Fibroblast of mammary gland (primary cell): ENCODE results near the gene RAB40C.

Experiments used
- DNase-seq: peaks from one replicate; pipeline ENCODE4 v3.0.0-alpha.2; 2010; ENCODE audit warnings: low read depth
- H3K4me3 ChIP-seq: 2 replicates; pipeline ENCODE4 v1.5.1; 2011; ENCODE audit warnings: low read depth, mild to moderate bottlenecking, low read length, moderate library complexity; ENCODE audit not compliant: control insufficient read depth
- TF ChIP-seq, protein P1 (sequence below): conservative IDR thresholded peaks from 2 replicates; pipeline ENCODE4 v1.5.1; 2011; ENCODE audit warnings: low read depth, low read length, inconsistent platforms; ENCODE audit not compliant: control insufficient read depth, insufficient read depth

RAB40C gene

DNA sequence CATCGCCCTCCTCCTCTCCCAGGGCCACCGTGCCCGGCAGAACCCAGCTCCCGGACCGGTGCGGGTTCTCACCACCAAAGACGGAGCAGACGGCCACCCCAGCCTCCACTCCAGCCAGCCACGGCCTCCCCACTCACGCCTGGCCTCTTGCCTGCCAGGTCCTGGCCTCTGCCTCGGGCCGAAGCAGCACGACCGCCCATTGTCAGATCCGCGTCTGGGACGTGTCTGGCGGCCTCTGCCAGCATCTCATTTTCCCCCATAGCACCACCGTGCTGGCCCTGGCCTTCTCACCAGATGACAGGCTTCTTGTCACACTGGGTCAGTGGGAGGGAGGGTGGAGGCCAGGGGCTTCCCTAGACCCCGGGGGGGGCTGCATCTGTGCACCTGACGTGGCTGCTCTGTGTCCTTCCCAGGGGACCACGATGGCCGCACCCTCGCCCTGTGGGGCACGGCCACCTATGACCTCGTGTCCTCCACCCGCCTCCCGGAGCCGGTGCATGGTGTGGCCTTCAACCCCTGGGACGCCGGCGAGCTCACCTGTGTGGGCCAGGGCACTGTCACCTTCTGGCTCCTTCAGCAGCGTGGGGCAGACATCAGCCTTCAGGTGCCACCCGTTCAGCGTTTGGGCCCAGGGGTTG is 71.4 kb downstream of the RAB40C start:
- no peak overlapping the region for H3K4me3 ChIP-seq
- TF ChIP-seq, protein P1, sequence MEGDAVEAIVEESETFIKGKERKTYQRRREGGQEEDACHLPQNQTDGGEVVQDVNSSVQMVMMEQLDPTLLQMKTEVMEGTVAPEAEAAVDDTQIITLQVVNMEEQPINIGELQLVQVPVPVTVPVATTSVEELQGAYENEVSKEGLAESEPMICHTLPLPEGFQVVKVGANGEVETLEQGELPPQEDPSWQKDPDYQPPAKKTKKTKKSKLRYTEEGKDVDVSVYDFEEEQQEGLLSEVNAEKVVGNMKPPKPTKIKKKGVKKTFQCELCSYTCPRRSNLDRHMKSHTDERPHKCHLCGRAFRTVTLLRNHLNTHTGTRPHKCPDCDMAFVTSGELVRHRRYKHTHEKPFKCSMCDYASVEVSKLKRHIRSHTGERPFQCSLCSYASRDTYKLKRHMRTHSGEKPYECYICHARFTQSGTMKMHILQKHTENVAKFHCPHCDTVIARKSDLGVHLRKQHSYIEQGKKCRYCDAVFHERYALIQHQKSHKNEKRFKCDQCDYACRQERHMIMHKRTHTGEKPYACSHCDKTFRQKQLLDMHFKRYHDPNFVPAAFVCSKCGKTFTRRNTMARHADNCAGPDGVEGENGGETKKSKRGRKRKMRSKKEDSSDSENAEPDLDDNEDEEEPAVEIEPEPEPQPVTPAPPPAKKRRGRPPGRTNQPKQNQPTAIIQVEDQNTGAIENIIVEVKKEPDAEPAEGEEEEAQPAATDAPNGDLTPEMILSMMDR, result no peak
- no peak for DNase-seq

DNA sequence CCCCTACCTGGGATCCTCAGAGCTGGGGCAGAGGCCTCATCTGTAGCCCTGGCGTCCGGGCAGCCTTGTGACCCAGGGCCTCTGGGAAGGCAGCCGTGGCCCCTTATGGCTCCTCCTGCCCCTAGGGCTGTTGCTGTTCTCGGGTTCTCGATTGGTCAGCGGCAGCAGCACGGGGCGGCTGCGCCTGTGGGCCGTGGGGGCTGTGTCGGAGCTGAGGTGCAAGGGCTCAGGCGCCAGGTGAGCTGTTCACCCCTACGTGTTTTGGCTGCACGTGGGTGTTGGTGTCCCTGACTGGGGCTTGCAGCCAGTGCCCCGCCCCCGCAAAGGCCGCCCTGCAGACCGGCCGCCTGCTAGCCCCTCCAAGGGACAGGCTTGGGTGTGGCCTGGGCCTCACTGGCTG is 72.2 kb downstream of the RAB40C start:
- TF ChIP-seq, protein P1, result no peak
- DNase-seq, result no peak

DNA sequence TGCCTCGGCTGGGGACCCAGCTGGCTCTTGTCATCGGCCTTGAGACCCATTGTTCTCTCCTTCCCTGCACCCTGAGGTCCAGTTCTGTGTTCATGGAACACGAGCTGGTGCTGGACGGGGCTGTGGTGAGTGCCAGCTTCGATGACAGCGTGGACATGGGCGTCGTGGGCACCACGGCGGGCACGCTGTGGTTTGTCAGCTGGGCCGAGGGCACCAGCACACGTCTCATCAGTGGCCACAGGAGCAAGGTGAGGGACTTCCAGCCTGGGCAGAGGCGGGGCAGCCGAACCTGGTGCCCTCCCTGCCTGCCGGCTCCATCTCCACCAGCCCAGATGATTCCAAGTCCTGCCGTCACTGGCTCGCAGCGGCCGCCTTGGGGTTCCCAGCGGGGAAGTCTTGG is 72.7 kb downstream of the RAB40C start:
- DNase-seq, result no peak
- TF ChIP-seq, protein P1, result no peak
- H3K4me3 ChIP-seq, result no peak overlapping the region

More for the DNA sequence above, 72.2 kb downstream of the RAB40C start:
- no peak overlapping the region for H3K4me3 ChIP-seq

DNA sequence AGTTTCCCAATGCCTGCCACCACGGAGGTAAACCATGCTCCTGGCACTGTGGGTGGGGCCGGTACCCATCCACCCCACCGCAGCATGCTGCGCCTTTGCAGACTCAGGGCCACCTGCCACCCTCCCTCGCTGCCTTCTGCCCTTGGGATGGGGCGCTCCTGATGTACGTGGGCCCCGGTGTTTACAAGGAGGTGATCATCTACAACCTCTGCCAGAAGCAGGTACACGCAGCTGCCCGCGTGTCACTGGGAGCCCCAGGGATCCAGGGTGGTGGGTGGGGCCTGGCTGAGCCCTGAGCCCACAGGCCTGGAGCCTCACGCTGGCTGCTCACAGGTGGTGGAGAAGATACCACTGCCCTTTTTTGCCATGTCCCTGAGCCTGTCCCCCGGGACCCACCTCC is 76.7 kb downstream of the RAB40C start:
- TF ChIP-seq, protein P1, result no peak
- no peak for DNase-seq
- H3K4me3 ChIP-seq, result no peak overlapping the region

DNA sequence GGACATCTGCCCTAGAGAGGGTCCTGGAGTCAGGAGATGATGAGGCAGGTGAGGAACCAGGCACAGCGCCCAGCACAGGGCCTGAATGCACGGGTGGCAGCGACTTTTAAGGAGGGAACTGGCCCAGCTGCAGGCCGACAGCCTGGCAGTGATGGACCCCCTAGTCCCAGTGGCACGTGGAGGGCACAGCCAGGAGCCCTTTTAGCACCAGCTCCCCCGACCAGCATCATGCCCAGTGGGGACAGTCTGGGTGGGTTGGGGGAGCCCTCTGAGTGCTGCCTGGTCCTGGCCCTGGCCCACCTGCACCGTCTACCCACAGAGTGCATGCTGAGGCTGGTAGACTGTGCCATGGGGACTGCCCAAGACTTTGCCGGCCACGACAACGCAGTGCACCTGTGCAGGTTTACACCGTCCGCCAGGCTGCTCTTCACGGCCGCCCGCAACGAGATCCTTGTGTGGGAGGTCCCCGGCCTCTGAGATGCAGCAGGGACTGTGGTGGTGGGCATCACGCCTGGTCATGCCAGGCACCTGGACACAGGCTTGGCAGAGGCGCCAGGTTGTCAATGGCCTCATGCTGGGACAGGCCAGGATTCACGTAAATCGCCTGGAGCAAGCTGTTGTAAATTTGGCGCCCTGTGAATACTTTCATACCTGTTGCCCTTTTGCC is 77.4 kb downstream of the RAB40C start:
- DNase-seq, result no peak
- H3K4me3 ChIP-seq, result no peak overlapping the region
- TF ChIP-seq, protein P1, result no peak

DNA sequence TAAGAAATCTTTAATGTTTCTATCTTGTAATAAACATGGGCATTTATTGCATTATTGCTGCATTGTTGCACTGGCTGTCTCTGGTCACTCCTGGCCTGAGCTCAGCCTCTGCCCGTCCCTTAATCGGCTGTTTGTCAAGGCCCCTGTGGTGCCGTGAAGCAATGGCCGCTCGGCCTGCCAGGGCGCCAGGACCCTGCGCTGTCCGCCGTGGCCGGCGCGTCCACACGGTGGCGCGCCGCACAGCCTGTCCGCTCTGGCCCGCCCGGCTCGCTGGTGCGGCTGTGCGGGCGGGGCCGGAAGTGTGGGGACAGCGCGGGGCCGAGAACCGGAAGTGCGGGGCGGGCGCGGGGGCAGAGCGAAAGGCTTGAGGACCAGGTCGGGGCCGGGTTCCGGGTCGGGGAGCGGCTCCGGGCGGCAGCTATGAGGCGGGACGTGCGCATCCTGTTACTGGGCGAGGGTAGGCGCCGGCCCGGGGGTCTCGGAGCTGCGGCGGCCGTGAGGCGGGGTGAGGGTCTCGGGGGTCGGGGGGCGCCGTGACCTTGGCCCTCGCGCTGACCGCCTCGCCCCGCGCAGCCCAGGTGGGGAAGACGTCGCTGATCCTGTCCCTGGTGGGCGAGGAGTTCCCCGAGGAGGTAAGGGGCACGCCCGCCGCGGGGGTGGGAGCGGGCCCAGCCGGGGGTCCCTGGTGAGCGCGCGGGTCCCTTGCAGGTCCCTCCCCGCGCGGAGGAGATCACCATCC is 78.1 kb downstream of the RAB40C start, which contains the start of gene RHOT2:
TSS of gene RHOT2 (plus strand) at position 353 of the 739 bp plus-strand sequence. CDS start at position 421, 68 bp downstream.
- TF ChIP-seq, protein P1, result no peak
- peak; percentile 85 for DNase-seq
- peak within 1 kb of the TSS; percentile 73 for H3K4me3 ChIP-seq
